Measurements from ENCODE around the gene ZNF101. TPM values are rescaled to one million over a fixed set of nuclear protein-coding genes. Genes with fewer than 3 reads are reported as not detected.

The ZNF101 gene
- total RNA-seq, 1 experiment from 2014 or later, result 12.8 TPM

GRCh38 chr19:19732579-19733501 lies 64.2 kb downstream of the ZNF101 start, which contains the start of gene ZNF14 (continued):
- TF ChIP-seq ZBTB33 (IDR thresholded peaks at IDR 0.05; ENCODE audit: extremely low read depth, insufficient replicate concordance, low read length) (no peak), MAX (IDR thresholded peaks at IDR 0.05) (peak; percentile 11; the same call in 1 of the 2 replicates), CBX3 (IDR thresholded peaks at IDR 0.05; ENCODE audit: low read depth) (0 out of 2 replicates have a peak, but pooled peaks have one; percentile 36), TCF7L2 (IDR thresholded peaks at IDR 0.05; ENCODE audit: borderline replicate concordance, extremely low read depth, insufficient read depth, insufficient read length) (peak; percentile 73), ZNF274 (IDR thresholded peaks at IDR 0.05; ENCODE audit: low read depth, low read length) (no peak)

Other genes with a start within 250 kb of the ZNF101 start
- gene TSSK6, start 153.3 kb upstream of the ZNF101 start, total RNA-seq (2021; ENCODE audit: unreplicated experiment), result 4.1 TPM
- gene NDUFA13, start 152.6 kb upstream of the ZNF101 start, total RNA-seq (2021; ENCODE audit: unreplicated experiment), result 339 TPM
- 25.3 TPM for gene YJEFN3, start 139.9 kb upstream of the ZNF101 start, total RNA-seq (2021; ENCODE audit: unreplicated experiment)
- 13.1 TPM for gene CILP2, start 130.6 kb upstream of the ZNF101 start, total RNA-seq (2021; ENCODE audit: unreplicated experiment)
- gene PBX4, start 50.2 kb upstream of the ZNF101 start, total RNA-seq (2021; ENCODE audit: unreplicated experiment), result 11.6 TPM
- gene LPAR2, start 40.6 kb upstream of the ZNF101 start, total RNA-seq (2021; ENCODE audit: unreplicated experiment), result 28.2 TPM
- gene GMIP, start 25.2 kb upstream of the ZNF101 start, total RNA-seq (2021; ENCODE audit: unreplicated experiment), result 16.3 TPM
- 73.7 TPM for gene ATP13A1, start 5.2 kb upstream of the ZNF101 start, total RNA-seq (2021; ENCODE audit: unreplicated experiment)
- gene ZNF14, start 64.3 kb downstream of the ZNF101 start, total RNA-seq (2021; ENCODE audit: unreplicated experiment), result 4.8 TPM
- 0.42 TPM for gene ZNF506, start 152.9 kb downstream of the ZNF101 start, total RNA-seq (2021; ENCODE audit: unreplicated experiment)
- not detected for gene ZNF253, start 197.0 kb downstream of the ZNF101 start, total RNA-seq (2021; ENCODE audit: unreplicated experiment)
- gene ZNF93, start 232.1 kb downstream of the ZNF101 start, total RNA-seq (2021; ENCODE audit: unreplicated experiment), result not detected